Measurements from ENCODE around the gene GRIFIN.

DNA sequence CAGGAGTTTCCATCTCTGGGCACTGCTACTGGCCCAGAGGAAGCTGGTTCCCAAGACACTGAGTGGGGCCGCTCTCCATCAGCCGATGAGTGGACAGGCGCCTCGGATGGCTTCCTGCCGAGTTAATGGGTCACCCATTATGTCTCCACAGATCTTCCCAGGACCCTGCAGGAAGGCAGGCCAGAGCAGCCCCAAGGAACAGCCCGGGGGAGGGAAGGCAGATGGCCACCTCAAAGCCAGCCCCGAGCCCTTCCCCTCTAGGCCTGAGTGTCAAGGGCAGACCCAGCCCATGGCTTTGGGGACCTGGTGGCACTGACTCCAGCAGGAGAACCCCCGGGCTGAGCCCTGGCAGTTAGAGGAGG, 40.0 kb upstream of the GRIFIN start:
- TF ChIP-seq RBM17 (IDR thresholded peaks at IDR 0.05; ENCODE audit: borderline replicate concordance, low read depth, low read length) (no peak), MAZ (CRISPR knock-in tag; conservative IDR thresholded peaks at IDR 0.05 in 1 of 2, IDR thresholded peaks at IDR 0.05 in 1 of 2) (no peak), POLR2A (conservative IDR thresholded peaks at IDR 0.05) (no peak), CTCF (IDR thresholded peaks at IDR 0.05 in 2 of 3, conservative IDR thresholded peaks at IDR 0.05 in 1 of 3; ENCODE audit: insufficient read depth in 2 of 3, low read depth in 1 of 3, low read length in 3 of 3) (no peak), PML (IDR thresholded peaks at IDR 0.05; ENCODE audit: low read length) (no peak), THRAP3 (IDR thresholded peaks at IDR 0.05; ENCODE audit: borderline replicate concordance) (no peak), SP1 (CRISPR knock-in tag; IDR thresholded peaks at IDR 0.05) (no peak), ZNF707 (CRISPR knock-in tag; conservative IDR thresholded peaks at IDR 0.05) (no peak)
- TF ChIP-seq, protein P1, sequence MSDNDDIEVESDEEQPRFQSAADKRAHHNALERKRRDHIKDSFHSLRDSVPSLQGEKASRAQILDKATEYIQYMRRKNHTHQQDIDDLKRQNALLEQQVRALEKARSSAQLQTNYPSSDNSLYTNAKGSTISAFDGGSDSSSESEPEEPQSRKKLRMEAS (CRISPR knock-in tag; IDR thresholded peaks at IDR 0.05) = no peak
